ENCODE results near the gene TMUB1.

Gene TMUB1

DNA sequence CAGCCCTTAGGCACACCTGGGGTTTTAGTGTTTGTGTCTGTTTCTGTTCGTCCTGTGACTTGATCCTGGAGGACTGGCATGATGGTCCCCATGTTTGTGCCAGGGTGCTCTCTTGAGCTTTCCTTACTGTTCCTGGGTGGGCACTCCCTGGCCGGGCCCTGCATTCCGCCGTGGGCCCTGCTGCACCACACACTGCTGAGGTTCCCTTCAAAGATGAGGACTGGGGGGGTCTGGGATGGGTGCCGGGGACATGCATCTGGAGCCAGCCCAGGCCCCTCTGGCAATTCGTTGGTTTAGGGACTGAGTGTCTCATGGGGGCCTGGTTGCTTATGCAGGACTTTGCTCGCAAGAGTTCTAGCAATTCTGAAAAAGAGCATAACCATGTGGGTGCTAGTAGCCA lies 7.7 kb upstream of the TMUB1 start:
- Mint-ChIP-seq H3K4me3 (peak overlapping the region in 1 of 3 experiments; percentile 30), H3K36me3 (ENCODE audit: low read depth) (no peaks in the 10 kb centered on the region), H3K4me1 (peaks cover 27% of the 10 kb centered on the region), H3K27me3 (ENCODE audit: low read depth) (peaks cover 4% of the 10 kb centered on the region), H3K9me3 (no peaks in the 10 kb centered on the region), H3K27ac (no peak overlapping the region)
- TF ChIP-seq, protein P1, sequence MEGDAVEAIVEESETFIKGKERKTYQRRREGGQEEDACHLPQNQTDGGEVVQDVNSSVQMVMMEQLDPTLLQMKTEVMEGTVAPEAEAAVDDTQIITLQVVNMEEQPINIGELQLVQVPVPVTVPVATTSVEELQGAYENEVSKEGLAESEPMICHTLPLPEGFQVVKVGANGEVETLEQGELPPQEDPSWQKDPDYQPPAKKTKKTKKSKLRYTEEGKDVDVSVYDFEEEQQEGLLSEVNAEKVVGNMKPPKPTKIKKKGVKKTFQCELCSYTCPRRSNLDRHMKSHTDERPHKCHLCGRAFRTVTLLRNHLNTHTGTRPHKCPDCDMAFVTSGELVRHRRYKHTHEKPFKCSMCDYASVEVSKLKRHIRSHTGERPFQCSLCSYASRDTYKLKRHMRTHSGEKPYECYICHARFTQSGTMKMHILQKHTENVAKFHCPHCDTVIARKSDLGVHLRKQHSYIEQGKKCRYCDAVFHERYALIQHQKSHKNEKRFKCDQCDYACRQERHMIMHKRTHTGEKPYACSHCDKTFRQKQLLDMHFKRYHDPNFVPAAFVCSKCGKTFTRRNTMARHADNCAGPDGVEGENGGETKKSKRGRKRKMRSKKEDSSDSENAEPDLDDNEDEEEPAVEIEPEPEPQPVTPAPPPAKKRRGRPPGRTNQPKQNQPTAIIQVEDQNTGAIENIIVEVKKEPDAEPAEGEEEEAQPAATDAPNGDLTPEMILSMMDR (IDR thresholded peaks at IDR 0.05; ENCODE audit: unreplicated experiment in 3 of 3), result no peak

DNA sequence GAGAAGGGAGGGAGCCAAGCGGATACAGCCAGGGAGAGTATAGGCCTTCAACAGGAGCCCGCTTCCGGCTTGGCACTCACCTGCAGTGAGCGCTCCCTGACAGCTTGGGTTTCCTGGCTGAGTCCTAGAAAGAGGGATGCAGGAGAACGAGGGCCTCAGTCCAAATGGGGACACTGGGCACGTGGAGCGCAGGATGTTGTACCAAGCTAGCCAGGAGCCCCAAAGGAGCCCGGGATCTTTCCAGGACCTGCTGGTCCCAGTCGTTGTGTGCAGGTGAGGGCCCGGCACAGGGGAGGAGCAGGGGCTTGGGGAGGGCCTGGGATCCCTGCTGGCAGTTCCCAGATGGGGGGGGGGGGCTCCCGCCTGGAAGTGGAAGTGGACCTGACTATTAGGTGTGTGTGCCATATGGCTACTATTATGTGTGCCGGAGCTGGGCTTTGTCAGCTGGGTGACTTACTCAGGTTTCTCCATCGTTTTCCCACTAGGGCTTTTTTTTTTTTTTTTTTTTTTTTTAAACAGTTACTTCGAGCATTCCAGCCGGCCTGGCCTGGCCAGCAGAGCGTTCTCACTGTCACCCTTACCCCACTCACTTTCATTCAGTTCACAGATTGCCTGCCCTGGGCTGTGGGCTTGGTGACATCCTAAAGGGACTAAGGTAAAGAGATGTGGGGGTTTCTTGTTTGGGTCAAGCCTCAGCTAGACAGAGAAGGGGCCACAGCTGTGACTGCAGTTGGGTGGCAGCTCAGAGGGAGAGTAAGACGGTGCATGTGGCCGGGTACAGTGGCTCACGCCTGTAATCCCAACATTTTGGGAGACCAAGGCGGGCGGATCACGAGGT lies 6.8 kb upstream of the TMUB1 start:
- Mint-ChIP-seq H3K27me3 (ENCODE audit: low read depth) (peaks cover 4% of the 10 kb centered on the region), H3K4me3 (peak overlapping the region; percentile 87 to 88 (median 87)), H3K36me3 (ENCODE audit: low read depth) (no peaks in the 10 kb centered on the region), H3K4me1 (peaks cover 35% of the 10 kb centered on the region), H3K27ac (peak overlapping the region; percentile 44 to 86 (median 84)), H3K9me3 (no peaks in the 10 kb centered on the region)
- TF ChIP-seq, protein P1 (IDR thresholded peaks at IDR 0.05; ENCODE audit: unreplicated experiment in 3 of 3), result no peak

DNA sequence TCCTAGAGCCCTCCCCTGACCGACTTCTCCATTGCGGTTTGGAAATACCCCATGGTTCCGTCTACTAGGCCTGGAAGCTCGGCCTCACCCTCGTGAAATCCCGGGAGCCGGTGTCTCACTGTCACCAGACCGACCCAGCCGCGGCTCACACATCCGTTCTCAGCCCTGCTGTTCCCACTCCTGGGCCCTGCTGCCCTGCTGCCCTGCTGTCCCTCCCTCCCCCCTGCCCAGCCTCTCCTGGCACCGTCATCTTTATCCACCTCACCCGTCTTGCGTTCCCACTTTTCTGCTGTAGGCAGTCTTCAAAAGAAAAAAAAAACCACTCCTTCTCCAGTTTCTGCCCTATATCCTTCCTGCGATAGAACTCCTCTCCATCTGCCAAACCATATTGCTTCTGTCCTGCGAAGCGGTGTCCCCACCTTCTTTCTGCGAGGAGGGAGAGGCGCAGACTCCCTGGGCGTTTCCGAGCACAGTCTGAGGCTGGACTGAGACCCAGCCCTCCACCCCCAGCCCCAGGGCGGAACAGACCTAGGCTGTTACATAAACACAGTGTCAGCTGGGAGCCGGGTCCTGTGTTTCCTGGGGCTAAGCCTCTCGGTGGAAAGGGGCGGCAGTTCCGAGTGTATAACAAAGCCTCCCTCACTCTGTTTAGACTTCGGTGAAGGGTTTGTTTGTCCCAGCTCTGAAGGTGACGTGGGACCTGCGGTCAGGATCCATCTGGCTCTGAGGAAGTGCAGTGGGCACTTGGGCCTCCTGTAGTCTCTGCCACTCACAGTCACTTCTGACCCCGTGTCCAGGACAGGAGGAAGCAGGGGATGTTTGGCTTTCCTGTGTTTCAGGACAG lies 5.8 kb upstream of the TMUB1 start:
- Mint-ChIP-seq H3K4me3 (peak overlapping the region; percentile 87 to 88 (median 87)), H3K36me3 (ENCODE audit: low read depth) (no peaks in the 10 kb centered on the region), H3K4me1 (peaks cover 41% of the 10 kb centered on the region), H3K27me3 (ENCODE audit: low read depth) (peaks cover 4% of the 10 kb centered on the region), H3K27ac (peak overlapping the region; percentile 44 to 86 (median 84)), H3K9me3 (no peaks in the 10 kb centered on the region)
- TF ChIP-seq, protein P1 (IDR thresholded peaks at IDR 0.05; ENCODE audit: unreplicated experiment in 3 of 3), result no peak

DNA sequence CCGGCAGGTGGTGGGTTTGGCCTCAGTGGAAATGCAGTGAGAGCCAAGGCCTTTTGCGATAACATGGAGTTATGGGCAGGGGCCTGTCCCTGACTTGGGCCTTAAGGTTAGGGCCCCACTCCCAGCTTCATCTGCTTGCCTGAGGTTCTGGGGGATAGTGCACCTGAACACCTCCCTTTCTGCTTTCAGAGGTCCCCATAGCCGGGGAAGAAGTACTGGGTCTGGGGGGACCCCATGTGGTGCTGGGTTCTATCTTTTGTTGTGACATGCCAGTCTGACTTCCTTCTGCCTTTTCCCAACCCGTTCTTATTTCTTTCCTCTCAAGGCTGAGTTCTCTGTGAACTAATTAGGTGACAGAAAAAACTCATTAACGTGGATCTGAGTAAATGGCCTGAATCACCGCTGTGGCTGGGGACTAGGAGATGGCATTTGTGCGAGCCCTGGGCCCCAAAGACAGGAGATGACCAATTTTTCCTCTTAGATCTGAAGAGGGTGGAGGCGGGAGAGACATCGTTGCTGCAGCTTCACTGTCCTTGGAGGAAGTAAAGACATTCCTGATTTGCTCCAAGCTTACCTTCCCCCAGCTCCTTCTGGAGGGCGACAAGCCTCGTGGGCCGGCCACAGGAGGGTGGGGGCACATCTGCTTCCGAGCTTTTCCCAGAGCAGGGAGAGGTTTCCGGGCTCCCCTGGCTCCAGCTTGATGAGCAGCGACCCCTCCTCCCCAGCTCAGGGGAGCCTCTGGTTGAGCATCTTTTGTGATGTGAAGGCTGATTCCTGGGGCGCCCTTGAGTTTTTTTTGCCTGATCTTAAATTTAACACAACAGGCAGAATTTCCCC lies 4.9 kb upstream of the TMUB1 start:
- Mint-ChIP-seq H3K4me1 (peaks cover 41% of the 10 kb centered on the region), H3K9me3 (no peaks in the 10 kb centered on the region), H3K27me3 (ENCODE audit: low read depth) (peaks cover 4% of the 10 kb centered on the region), H3K4me3 (peak overlapping the region; percentile 87 to 88 (median 87)), H3K27ac (peak overlapping the region; percentile 62 to 84 (median 74)), H3K36me3 (ENCODE audit: low read depth) (no peaks in the 10 kb centered on the region)
- TF ChIP-seq, protein P1 (IDR thresholded peaks at IDR 0.05; ENCODE audit: unreplicated experiment in 3 of 3), result no peak

DNA sequence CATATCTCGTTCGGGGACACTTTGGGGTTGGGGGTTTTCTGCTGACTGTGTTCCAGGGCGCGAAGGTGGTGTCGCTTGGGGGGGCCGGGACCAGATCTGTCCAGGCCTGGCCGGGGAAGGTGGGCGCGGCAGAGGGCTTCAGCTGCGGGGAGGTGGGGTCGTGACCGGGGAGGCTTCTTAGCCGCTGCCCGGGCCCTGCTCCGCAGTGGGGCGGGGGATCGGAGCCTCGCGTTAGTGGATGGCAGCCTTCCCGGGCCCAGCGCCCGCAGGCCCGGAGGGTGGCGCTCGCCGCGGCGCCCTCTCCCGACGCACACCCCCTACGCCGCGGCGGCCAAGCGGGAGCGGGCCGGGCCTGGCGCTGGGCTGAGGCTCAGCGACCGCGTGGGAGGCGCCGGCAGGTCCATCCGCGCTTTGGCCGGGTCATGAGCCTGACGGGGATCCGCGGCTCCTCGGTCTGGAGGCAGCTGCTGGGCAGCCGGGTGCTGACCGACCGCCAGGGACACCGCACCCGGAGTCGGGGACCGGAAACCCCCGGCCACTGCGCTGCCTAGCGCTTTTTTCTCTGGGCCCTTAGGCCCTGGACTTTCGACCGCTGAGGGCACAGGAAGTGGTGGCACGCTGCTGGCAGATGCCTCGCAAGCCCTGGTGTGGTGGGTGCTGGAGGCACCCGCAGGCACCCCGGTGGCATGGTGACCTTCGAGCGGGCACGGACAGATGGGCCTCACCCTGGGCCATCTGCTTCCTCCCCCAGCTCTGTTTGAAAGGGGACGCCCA lies 4.1 kb upstream of the TMUB1 start:
- H3K4me1 Mint-ChIP-seq, result peaks cover 47% of the 10 kb centered on the region
- no peaks in the 10 kb centered on the region for H3K36me3 Mint-ChIP-seq (ENCODE audit: low read depth)
- H3K27ac Mint-ChIP-seq, result peak overlapping the region; percentile 50 to 83 (median 83)
- TF ChIP-seq, protein P1 (IDR thresholded peaks at IDR 0.05; ENCODE audit: unreplicated experiment in 3 of 3), result peak in 2 of 3 experiments; percentile 20 to 33
- H3K9me3 Mint-ChIP-seq, result no peaks in the 10 kb centered on the region
- H3K4me3 Mint-ChIP-seq, result peak overlapping the region; percentile 87 to 93 (median 93)
- peaks cover 4% of the 10 kb centered on the region for H3K27me3 Mint-ChIP-seq (ENCODE audit: low read depth)

Measured in nephron (organoid).